Common myeloid progenitor, CD34-positive (primary cell): ENCODE measurements around the gene CDYL2.
"Not testable (repeated sequence)": the region's sequence is repeated elsewhere in the genome, so short reads cannot be mapped to it uniquely, and the experiment has no call there.

ENCODE experiments used
- CTCF ChIA-PET: fragments of 350-600 bp; sonication (Branson Sonifier 250); formaldehyde crosslinking; loops from one replicate; lab custom pipeline; 2021; ENCODE audit warnings: antibody characterized with exemption; lab: Charles Lee
- POLR2A ChIA-PET: fragments of 350-600 bp; sonication (Branson Sonifier 250); formaldehyde crosslinking; loops from one replicate; lab custom pipeline; 2021; ENCODE audit warnings: antibody characterized with exemption; lab: Charles Lee
- DNase-seq, 3 donors: peaks; one replicate each; pipeline versions ENCODE4 v3.0.0 to v3.0.0-alpha.2; 2013
- H3K27ac ChIP-seq, 2 experiments: 1 replicate in 1 of 2; 2 replicates in 1 of 2; pipeline ENCODE4 v1.7.0; 2013; ENCODE audit warnings: inconsistent platforms in 2 of 2, low read length in 2 of 2, mild to moderate bottlenecking in 2 of 2, low read depth in 1 of 2, moderate library complexity in 1 of 2; ENCODE audit not compliant: severe bottlenecking in 2 of 2, insufficient read depth in 1 of 2, poor library complexity in 1 of 2
- H3K27me3 ChIP-seq, 5 experiments: replicated peaks in 2 of 5; 1 replicate in 3 of 5; 2 replicates in 2 of 5; pipeline versions ENCODE4 v1.6.1 to v1.7.0; 2013; ENCODE audit warnings: low read length in 4 of 5, mild to moderate bottlenecking in 2 of 5, moderate library complexity in 2 of 5, inconsistent platforms in 1 of 5; ENCODE audit not compliant: insufficient read depth in 5 of 5, control insufficient read depth in 4 of 5
- H3K36me3 ChIP-seq, 4 experiments: 1 replicate in 2 of 4; 2 replicates in 2 of 4; pipeline versions ENCODE4 v1.6.1 to v1.7.0; 2013; ENCODE audit warnings: low read length in 3 of 4, control low read depth in 1 of 4, mild to moderate bottlenecking in 1 of 4; ENCODE audit not compliant: control insufficient read depth in 4 of 4, insufficient read depth in 4 of 4
- H3K4me1 ChIP-seq, 4 experiments: 1 replicate in 3 of 4; 2 replicates in 1 of 4; pipeline versions ENCODE4 v1.6.1 to v1.7.1; 2013; ENCODE audit warnings: low read length in 3 of 4, mild to moderate bottlenecking in 3 of 4, control low read depth in 1 of 4, inconsistent platforms in 1 of 4, moderate library complexity in 1 of 4; ENCODE audit not compliant: control insufficient read depth in 4 of 4, insufficient read depth in 4 of 4; ENCODE audit errors: control extremely low read depth in 1 of 4
- H3K4me3 ChIP-seq, 7 experiments: 1 replicate in 4 of 7; 2 replicates in 3 of 7; pipeline versions ENCODE4 v1.5.1 to v1.7.0; 2013; ENCODE audit warnings: mild to moderate bottlenecking in 7 of 7, low read length in 6 of 7, moderate library complexity in 6 of 7, inconsistent platforms in 2 of 7, low read depth in 2 of 7, control low read depth in 1 of 7; ENCODE audit not compliant: insufficient read depth in 4 of 7, control insufficient read depth in 1 of 7; ENCODE audit errors: extremely low read depth in 1 of 7
- H3K9me3 ChIP-seq, 5 experiments: 1 replicate in 4 of 5; 2 replicates in 1 of 5; pipeline versions ENCODE4 v1.6.1 to v1.7.1; 2013; ENCODE audit warnings: low read length in 4 of 5, mild to moderate bottlenecking in 2 of 5, inconsistent platforms in 1 of 5, low read depth in 1 of 5, moderate library complexity in 1 of 5; ENCODE audit not compliant: control insufficient read depth in 4 of 5, insufficient read depth in 2 of 5; ENCODE audit errors: control extremely low read depth in 1 of 5
- WGBS: methylation state at CpG from one replicate; pipeline ENCODE4 v1.1.5; 2013; ENCODE audit not compliant: insufficient coverage; 5-methylcytosine and 5-hydroxymethylcytosine counted together

The CDYL2 gene

DNA sequence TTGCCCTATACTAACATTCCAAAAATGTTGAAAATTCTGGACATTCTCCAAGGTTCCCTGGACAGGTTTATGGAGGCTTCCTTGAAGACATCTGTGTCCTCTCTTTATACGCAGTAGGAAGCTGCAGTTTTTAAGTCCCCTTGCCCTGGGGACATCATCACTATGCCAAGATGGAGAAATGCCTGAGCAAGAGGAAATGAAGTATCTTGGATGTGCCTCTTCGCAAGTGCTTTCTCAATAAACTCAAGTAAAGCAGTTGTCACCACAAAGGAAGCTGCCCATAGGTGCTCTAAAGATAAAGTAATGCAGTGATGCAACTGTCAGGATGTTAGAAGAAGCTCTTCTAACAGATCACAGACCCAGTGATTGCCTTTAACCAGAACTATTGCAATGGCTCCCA is 71.0 kb downstream of the CDYL2 start:
- no peak overlapping the region for H3K27ac ChIP-seq
- 100% methylated on average over 1 of the region's 2 CpGs for WGBS
- no peaks in the 10 kb centered on the region for H3K4me1 ChIP-seq
- DNase-seq, result no peak
- peaks cover 0 to 17% (median 6%) of the 10 kb centered on the region in 5 experiments for H3K9me3 ChIP-seq
- no peaks in the 10 kb centered on the region for H3K27me3 ChIP-seq
- CTCF ChIA-PET, result interaction anchor here (0.8 kb wide), 1 partner anchor 13 kb away, joined by 3 read pairs; no protein-coding TSS in a partner anchor
- H3K4me3 ChIP-seq, result no peak overlapping the region
- peaks cover 0 to 3% (median 0%) of the 10 kb centered on the region in 4 experiments for H3K36me3 ChIP-seq
- POLR2A ChIA-PET, result interaction anchor here (0.8 kb wide), 1 partner anchor 125 kb away, joined by 3 read pairs; no protein-coding TSS in a partner anchor

DNA sequence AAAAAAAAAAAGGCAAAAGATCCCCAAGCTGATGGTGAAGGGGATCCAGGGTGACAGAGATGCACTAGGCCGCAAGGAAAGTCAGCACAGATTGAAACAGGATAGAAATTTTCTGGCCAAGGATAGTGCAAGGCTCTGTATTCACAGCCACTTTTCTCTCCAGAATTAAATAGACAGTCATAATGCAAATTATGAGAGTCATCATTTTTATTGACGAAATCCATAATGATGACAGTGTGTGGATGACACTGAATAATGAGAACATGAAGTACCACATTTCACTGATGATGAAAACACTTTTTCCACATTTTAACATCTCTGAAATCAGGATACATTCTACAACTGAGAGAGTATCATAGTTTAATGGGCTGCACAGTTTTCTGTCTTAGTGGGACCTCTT is 72.5 kb downstream of the CDYL2 start:
- Histone ChIP-seq H3K27ac (no peak overlapping the region), H3K9me3 (peaks cover 0 to 18% (median 6%) of the 10 kb centered on the region in 5 experiments), H3K4me1 (no peaks in the 10 kb centered on the region), H3K27me3 (no peaks in the 10 kb centered on the region), H3K36me3 (no peaks in the 10 kb centered on the region), H3K4me3 (no peak overlapping the region)
- no peak for DNase-seq
- ChIA-PET CTCF (no interaction called here), POLR2A (no interaction called here)
- WGBS, result no CpG with 5 or more reads among the region's 2 CpGs

DNA sequence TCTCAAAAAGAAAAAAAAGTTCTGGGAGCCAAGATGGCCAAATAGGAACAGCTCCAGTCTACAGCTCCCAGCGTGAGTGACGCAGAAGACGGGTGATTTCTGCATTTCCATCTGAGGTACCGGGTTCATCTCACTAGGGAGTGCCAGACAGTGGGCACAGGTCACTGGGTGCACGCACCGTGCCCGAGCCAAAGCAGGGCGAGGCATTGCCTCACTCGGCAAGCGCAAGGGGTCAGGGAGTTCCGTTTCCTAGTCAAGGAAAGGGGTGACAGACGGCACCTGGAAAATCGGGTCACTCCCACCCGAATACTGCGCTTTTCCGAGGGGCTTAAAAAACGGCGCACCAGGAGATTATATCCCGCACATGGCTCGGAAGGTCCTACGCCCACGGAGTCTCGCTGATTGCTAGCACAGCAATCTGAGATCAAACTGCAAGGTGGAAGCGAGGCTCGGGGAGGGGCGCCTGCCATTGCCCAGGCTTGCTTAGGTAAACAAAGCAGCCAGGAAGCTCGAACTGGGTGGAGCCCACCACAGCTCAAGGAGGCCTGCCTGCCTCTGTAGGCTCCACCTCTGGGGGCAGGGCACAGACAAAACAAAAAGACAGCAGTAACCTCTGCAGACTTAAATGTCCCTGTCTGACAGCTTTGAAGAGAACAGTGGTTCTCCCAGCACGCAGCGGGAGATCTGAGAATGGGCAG is 77.2 kb downstream of the CDYL2 start:
- H3K4me3 ChIP-seq, CTCF ChIA-PET, POLR2A ChIA-PET, DNase-seq, H3K4me1 ChIP-seq, H3K27me3 ChIP-seq, H3K36me3 ChIP-seq, H3K27ac ChIP-seq: not testable (repeated sequence)
- peaks cover 3 to 41% (median 11%) of the 10 kb centered on the region in 5 experiments for H3K9me3 ChIP-seq
- whole genome bisulfite sequencing, result 97% methylated on average over 25 of the region's 29 CpGs

DNA sequence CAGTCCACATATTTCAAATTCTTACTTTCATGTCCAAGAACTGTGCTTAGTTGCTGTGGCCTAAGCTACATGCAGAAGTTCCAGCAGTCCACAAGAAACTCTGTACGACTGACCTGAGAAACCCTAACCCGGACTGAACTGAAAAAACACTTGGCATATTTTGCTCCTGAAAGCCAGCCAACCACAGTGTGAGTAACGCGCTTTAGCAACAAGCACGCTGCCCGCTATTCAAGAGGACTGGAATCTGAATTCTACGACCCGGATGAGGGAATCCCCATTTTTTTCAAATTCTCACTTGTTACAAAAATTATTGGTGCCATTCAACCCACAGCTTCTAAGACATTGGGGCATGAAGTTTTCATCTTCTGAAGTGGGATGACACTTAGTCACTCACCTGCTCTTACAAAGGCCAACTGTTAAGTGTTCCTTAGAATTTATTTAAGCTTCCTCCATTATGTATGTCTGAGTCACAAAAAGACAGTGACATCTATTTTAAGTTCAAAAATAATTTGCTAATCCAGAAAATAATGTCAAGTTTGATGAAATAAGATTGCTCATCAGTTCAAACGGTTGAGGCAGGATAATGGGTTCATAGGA is 78.7 kb downstream of the CDYL2 start:
- Histone ChIP-seq H3K4me1 (peaks cover 0 to 6% (median 3%) of the 10 kb centered on the region in 4 experiments), H3K27me3 (no peaks in the 10 kb centered on the region), H3K9me3 (peaks cover 3 to 31% (median 5%) of the 10 kb centered on the region in 5 experiments), H3K27ac (no peak overlapping the region), H3K4me3 (no peak overlapping the region), H3K36me3 (no peaks in the 10 kb centered on the region)
- DNase-seq, result no peak
- ChIA-PET CTCF (no interaction called here), POLR2A (no interaction called here)
- 100% methylated on average over 9 of the region's 9 CpGs for WGBS

DNA sequence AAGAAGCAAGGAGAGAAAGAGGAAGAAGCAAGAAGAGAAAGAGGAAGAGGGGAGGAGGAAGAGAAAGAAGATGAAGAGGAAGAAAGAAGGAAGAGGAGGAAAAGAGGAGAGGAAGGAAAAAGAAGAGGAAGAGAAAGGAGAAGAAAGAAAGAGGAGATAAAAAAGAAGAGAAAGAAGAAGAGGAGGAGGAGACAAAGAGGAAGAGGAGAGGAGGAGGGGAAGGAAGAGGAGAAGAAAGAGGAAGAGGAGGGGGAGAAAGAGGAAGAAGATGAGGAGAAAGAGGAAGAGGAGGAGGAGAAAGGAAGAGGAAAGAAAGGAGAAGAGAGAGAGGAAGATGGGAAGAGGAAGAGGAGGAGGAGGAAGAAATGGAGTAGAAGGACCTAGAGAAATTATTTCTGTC is 80.4 kb downstream of the CDYL2 start:
- Histone ChIP-seq H3K4me1 (peaks cover 0 to 11% (median 3%) of the 10 kb centered on the region in 4 experiments), H3K27ac (no peak overlapping the region), H3K27me3 (no peaks in the 10 kb centered on the region), H3K36me3 (no peaks in the 10 kb centered on the region), H3K4me3 (no peak overlapping the region), H3K9me3 (peaks cover 3 to 31% (median 4%) of the 10 kb centered on the region in 5 experiments)
- ChIA-PET CTCF (no interaction called here), POLR2A (no interaction called here)
- DNase-seq, result no peak

DNA sequence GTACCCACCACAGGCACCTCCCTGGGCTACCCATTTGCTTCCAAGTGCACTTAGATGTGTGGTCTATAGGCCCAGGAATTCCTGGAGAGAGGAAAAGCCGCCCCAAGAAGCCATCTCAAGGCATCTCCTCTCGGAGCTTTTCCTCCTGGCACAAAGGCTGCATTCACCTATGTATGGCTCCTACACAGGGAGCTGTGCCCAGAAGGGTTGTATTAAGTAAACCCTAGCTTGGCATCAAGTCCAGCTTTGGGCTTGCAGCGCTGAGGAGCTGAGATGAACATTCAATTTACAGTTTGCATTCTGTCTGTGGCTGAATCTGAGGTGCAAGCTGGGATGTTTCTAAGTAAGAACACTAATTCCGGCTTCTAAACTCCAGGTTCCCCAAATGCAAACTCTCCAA is 81.3 kb downstream of the CDYL2 start:
- WGBS, result 100% methylated on average over 2 of the region's 4 CpGs

DNA sequence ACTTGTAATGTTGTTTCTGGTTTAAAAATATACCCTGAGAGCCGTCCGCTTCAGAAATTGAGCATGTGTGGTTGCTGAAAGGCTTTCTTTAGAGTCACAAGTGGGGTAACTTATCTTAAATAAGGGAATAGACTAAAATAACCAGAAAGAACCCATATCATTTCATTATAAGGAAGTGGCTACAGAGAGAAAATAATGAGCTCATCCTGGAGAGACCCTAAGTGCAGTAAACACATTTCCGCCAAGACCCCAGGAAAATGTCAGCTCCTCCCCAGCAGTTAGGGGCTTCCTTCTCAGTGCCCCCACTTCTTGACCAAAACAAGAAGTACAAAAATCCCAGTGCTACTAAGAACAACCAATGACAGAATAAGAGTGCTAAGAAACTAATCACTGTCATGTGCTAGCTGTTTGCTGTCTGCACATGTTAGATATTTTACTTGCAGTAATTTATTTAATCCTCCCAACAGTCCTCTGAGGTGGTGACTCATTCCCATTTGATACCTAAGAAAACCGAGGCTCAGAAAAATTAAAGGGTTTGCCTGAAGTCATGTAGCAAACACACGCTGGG is 83.5 kb downstream of the CDYL2 start:
- DNase-seq, result peak in 2 of 3 donors; percentile 24 to 53
- CTCF ChIA-PET, result interaction anchor here (0.7 kb wide), 1 partner anchor 13 kb away, joined by 3 read pairs; no protein-coding TSS in a partner anchor
- peaks cover 0 to 22% (median 9%) of the 10 kb centered on the region in 5 experiments for H3K9me3 ChIP-seq
- no peak overlapping the region for H3K27ac ChIP-seq
- POLR2A ChIA-PET, result no interaction called here
- no peak overlapping the region for H3K4me3 ChIP-seq
- H3K27me3 ChIP-seq, result no peaks in the 10 kb centered on the region
- WGBS, result 96% methylated on average over 3 of the region's 5 CpGs
- peaks cover 0 to 11% (median 3%) of the 10 kb centered on the region in 4 experiments for H3K4me1 ChIP-seq
- H3K36me3 ChIP-seq, result no peaks in the 10 kb centered on the region

More for the DNA sequence above, 81.3 kb downstream of the CDYL2 start:
- peaks cover 3 to 31% (median 4%) of the 10 kb centered on the region in 5 experiments for H3K9me3 ChIP-seq
- H3K36me3 ChIP-seq, result no peaks in the 10 kb centered on the region
- no peak overlapping the region for H3K27ac ChIP-seq
- no peak overlapping the region for H3K4me3 ChIP-seq
- no peaks in the 10 kb centered on the region for H3K27me3 ChIP-seq
- CTCF ChIA-PET, result no interaction called here
- POLR2A ChIA-PET, result no interaction called here
- DNase-seq, result no peak
- peaks cover 0 to 11% (median 3%) of the 10 kb centered on the region in 4 experiments for H3K4me1 ChIP-seq
